ENCODE data around the gene PREX1. TPM values are rescaled to one million over a fixed set of nuclear protein-coding genes. Genes with fewer than 3 reads are reported as not detected.
A peak's percentile ranks its signal among the peaks of the same experiment; 100 is the strongest.

Gene PREX1
- total RNA-seq, 1 donor from 2014 or later, result 33.9 TPM

- intact Hi-C loops (cut with DNase I), result no loop called here
- no peak for ATAC-seq
- DNase-seq (ENCODE audit: low spot score), result no peak
Observed at GRCh38 chr20:48618052-48618451, 209.7 kb downstream of the PREX1 start.

GRCh38 chr20:48617481-48617880 lies 210.3 kb downstream of the PREX1 start:
- DNase-seq (ENCODE audit: low spot score) (no peak), ATAC-seq (no peak)
- intact Hi-C loops (cut with DNase I), result no loop called here

- intact Hi-C loops (cut with DNase I), result no loop called here
- ATAC-seq (no peak), DNase-seq (ENCODE audit: low spot score) (peak; percentile 30)
Observed at GRCh38 chr20:48616481-48616880, 211.3 kb downstream of the PREX1 start.

DNA sequence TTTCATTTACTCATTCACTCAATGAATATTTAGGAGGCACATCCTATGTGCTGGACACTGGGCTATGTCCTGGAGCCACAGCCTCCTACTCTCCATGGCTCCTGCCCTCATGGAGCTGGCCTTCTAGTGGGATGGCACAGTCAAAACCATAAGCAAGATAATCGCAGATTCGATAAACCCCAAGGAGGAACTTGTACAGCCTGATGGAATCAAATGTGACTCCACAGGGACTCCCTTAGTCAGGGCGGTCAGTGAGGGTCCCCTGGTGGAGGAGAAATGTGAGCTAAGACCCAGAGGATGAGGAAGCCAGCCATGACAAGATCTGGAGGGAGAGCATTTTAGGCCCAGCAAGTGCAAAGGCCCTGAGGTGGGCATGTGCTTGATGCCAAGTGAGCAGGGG lies 211.9 kb downstream of the PREX1 start:
- intact Hi-C loops (cut with DNase I), result no loop called here
- peak; percentile 26 for DNase-seq (ENCODE audit: low spot score)
- no peak for ATAC-seq

DNA sequence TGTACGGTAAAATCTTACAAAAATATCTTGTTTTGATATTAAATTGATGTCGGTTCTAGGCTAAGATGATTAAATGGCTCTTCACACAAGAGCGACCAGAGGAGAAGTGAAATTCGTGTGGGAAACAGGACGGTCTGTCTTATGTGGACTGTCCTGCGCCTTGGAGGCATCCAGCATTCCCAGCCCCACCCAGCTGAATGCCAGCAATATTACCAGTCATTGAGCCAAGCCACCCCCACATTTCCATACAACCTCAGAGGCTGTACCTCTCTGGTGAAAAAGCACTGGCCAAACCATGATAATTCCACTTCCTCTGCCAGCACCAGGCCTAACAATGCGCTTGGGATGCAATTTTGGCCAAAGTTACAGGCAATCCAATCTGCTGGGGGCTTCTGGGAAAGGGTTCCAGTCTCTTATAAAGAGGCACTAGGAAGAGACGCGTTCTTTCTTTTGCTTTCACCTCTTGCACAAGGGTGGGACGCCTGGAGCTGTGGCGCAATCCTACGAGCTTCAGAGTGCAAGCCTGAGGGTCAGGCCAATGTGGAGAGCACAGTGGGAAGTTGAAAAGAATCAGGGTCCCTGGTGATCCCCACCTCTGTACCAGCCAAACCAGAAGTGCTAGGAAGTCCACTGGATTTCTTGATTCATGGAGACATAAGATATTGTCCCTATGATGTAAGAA lies 213.1 kb downstream of the PREX1 start:
- intact Hi-C loops (cut with DNase I), result loop anchor here (5.0 kb wide), 1 partner anchor 1132 kb away; no protein-coding TSS in a partner anchor
- ATAC-seq, result no peak

DNA sequence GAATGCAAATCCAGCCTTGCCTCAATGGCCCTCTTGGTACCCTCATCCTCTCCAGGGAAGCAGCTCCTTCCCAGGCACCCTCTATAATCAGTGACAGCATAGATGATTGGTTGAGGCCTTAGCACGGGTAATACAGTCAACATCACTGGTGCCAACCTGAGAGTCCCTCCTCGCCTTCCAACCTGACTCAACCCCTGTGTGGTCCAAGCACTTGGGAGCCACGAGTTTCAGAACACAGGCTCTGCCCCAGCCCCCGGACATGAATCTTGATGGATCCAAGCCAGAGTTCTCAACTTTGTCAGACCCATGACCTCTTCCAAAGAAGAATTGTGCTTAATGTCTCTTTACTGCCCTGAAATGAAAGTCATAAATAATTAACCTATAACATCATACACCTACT lies 213.9 kb downstream of the PREX1 start:
- intact Hi-C loops (cut with DNase I), result loop anchor here (5.0 kb wide), 1 partner anchor 1132 kb away; no protein-coding TSS in a partner anchor
- ATAC-seq, result no peak
- peak; percentile 38 for DNase-seq (ENCODE audit: low spot score)

More for the DNA sequence above, 213.1 kb downstream of the PREX1 start:
- peak; percentile 33 for DNase-seq (ENCODE audit: low spot score)

DNA sequence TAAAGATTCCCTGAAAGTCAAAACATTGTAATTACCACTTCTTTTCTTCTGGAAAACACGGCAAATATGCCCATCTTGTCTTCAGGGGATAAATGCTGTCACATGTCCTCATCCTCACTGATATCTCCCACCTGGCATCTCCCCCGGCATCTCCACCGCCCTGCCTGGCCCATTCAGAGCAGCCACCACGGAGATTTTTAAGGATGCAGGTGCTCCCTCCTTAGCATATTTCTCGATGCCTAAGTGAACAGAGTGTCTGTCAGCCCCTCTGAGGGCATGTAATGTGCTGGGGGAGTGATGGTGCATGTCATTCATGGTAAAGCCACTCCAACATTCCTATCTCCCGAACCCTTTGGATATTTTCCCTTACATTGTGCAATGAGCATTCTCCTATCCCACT lies 215.5 kb downstream of the PREX1 start:
- ATAC-seq (no peak), DNase-seq (ENCODE audit: low spot score) (no peak)
- intact Hi-C loops (cut with DNase I), result loop anchor here (5.0 kb wide), 1 partner anchor 1130 kb away; no protein-coding TSS in a partner anchor

GRCh38 chr20:48610996-48611395 lies 216.8 kb downstream of the PREX1 start:
- intact Hi-C loops (cut with DNase I), result loop anchor here (5.0 kb wide), 1 partner anchor 1129 kb away; no protein-coding TSS in a partner anchor
- ATAC-seq, result no peak

GRCh38 chr20:48609491-48609978 lies 218.3 kb downstream of the PREX1 start:
- ATAC-seq, result no peak
- intact Hi-C loops (cut with DNase I), result no loop called here
- no peak for DNase-seq (ENCODE audit: low spot score)

More at GRCh38 chr20:48610996-48611395, 216.8 kb downstream of the PREX1 start:
- DNase-seq (ENCODE audit: low spot score), result no peak

DNA sequence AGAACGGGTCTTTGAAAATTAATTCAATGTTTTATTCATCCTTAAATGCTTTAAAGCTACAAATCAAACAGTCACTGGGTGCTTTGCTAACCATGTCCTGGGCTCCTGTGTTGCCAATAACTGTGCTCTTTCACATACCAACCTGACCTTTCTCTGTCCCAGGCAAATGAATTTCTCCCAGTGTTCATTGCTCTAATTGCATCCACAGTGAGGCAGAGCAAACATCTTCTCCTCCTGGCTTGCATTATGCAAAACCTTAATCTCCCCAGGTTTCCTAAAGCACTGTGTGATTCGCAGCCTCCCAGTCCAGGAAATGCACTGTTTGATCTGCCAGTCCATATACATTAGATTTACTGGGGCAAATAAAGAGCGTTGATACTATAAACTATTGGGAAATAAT lies 219.0 kb downstream of the PREX1 start:
- intact Hi-C loops (cut with DNase I), result no loop called here
- DNase-seq (ENCODE audit: low spot score), result no peak
- no peak for ATAC-seq

- intact Hi-C loops (cut with DNase I), result no loop called here
- ATAC-seq (no peak), DNase-seq (ENCODE audit: low spot score) (no peak)
Observed at GRCh38 chr20:48607544-48607865, 220.3 kb downstream of the PREX1 start.

GRCh38 chr20:48606841-48607543 lies 220.8 kb downstream of the PREX1 start:
- intact Hi-C loops (cut with DNase I), result no loop called here
- DNase-seq (ENCODE audit: low spot score), result peak; percentile 17
- no peak for ATAC-seq

DNA sequence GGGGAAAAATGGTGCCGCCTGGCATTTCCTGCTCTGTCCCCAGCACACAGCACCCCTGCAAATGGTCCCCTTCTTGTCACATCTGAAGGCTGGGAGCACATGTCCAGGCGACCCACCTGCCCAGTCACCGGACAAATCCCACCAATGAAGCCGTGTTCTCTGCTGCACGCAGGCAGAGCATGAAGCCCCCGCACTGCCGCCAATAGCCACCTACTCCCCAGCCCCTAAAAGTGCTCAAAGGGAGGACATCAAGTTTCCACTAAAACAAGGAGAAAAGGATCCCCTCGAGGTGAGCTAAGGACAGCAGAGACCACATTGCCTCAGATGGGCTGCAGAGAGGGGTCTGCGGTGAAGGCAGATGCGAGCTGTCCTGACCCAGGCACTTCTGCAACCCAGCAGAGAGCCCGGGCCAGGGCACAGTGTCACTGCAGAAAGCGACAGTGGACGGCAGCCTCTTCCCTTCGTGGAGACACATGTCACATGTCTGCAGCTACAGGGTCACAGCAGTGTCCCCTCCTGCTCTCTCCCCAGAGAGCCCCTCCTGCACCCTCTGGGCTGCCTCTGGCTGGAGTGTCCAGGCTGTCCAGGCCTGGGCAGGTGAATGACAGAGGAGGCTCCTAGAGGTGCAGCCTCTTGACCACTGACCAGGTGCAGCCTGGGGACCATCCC lies 221.5 kb downstream of the PREX1 start:
- no peak for DNase-seq (ENCODE audit: low spot score)
- no peak for ATAC-seq
- intact Hi-C loops (cut with DNase I), result no loop called here

DNA sequence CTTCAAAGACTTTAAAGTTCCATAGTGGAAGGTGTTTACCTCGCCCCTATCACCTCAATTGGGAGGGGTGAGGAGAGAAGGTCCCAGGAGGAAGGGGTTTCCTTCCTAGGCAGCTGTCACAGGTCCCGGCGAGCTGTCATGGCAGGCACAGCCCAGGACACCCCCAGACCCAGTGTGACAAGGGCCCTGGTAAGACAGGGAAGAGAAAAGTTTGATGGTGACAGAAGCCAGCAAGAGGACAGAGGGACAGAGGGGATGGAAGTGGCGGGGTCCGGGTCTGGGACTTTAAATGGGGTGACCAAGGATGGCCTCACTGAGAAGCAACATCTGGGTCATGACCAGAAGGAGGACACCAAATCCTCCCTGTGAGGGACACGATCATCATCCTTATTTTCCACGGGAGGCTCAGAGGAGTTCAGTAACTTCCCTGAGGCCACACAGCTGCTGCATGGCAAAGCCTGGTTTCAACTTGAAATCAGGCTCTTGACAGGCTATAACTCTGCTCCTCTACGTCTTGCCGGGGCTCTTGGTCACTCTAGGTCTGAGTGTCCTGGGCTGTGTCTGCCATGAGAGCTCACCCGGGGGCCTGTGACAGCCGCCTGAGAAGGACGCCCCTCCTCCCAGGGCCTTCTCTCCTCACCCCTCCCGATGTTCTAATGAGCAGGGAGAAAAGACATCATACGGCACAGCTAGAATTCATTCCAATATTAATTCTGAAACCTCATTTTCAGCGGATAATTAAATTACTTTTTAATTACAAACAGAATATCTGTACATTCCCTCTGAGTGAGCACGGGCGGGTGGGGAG lies 222.2 kb downstream of the PREX1 start:
- intact Hi-C loops (cut with DNase I), result no loop called here
- DNase-seq (ENCODE audit: low spot score) (peak; percentile 37), ATAC-seq (no peak)

DNA sequence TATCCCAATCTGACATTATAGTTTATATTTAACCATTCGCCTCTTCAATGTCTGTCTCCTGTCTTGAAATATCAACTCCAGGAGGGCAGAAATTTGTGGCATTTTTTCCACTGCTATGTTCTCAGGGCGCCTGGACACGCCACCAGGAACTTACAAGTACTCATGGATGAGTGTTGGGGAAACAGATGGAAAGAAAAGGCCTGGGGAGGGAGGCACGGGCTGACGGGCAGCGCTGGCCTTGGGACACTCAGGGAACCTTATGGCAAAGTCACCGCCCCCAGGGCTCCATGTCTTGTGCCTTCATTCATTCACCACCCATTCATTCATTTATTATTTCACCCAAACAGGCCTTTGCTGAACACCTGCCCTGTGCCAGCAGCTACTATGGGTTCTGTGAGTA lies 222.9 kb downstream of the PREX1 start:
- ATAC-seq, result no peak
- DNase-seq (ENCODE audit: low spot score), result peak; percentile 36
- intact Hi-C loops (cut with DNase I), result no loop called here

- ATAC-seq, result no peak
- intact Hi-C loops (cut with DNase I), result no loop called here
- peak; percentile 34 for DNase-seq (ENCODE audit: low spot score)
Observed at GRCh38 chr20:48604426-48604825, 223.4 kb downstream of the PREX1 start.

DNA sequence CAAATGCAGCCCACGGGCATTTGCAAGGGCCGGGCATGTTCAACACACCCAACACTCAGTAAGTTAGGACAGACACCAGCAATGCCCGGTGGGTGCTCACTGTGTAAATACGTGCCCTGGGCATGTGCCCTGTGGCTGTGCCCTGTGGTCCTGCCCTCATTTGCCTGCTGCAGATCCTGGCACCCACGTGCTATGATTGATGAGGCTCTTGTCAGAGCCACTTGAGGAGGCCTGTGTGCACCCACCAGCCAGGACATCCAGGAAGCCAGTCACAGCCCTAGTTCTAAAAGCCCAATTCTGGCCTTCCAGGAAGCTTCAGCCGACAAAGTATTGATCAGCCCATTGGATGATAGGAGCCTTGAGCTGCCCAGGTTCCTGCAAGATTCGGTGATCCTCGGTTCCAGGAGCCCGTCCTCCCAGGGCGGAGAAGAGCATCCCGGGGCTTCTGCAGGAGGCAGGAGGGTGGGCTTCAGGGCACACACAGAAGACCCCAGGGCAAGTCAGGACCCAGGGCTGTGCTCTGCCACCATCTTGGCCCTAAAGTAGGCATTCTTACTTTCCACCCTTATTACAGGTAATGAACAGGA lies 223.9 kb downstream of the PREX1 start:
- ATAC-seq, result no peak
- DNase-seq (ENCODE audit: low spot score), result peak; percentile 34
- intact Hi-C loops (cut with DNase I), result no loop called here

- DNase-seq (ENCODE audit: low spot score) (peak; percentile 37), ATAC-seq (no peak)
- intact Hi-C loops (cut with DNase I), result no loop called here
Observed at GRCh38 chr20:48603116-48603818, 224.5 kb downstream of the PREX1 start.
